Left lung (tissue), 10 donors: ENCODE results near the gene ZNF846. TPM values are rescaled to one million over a fixed set of nuclear protein-coding genes. Genes with fewer than 3 reads are reported as not detected.
"Not testable (repeated sequence)": the region's sequence is repeated elsewhere in the genome, so short reads cannot be mapped to it uniquely, and the experiment has no call there.

Experiments
- ATAC-seq: fragments of 200-7000 bp; cut with Tn5 transposase; one replicate; pipeline ENCODE4 v1.9.1; 2020; ENCODE audit warnings: moderate library complexity
- DNase-seq, 4 donors: peaks; one replicate each; pipeline ENCODE4 v3.0.0-alpha.2; 2013 to 2020
- H3K27ac ChIP-seq, 2 donors: fragments of 200-600 bp; sonication (generic) in 1 of 2; one replicate each; pipeline versions ENCODE4 v1.5.0 to v1.8.0; 2020 to 2021
- H3K27me3 ChIP-seq, 2 donors: fragments of 200-600 bp; sonication (generic) in 1 of 2; one replicate each; pipeline versions ENCODE4 v1.5.0 to v1.8.0; 2020 to 2021
- H3K36me3 ChIP-seq, 2 donors: fragments of 200-600 bp; sonication (generic) in 1 of 2; one replicate each; pipeline versions ENCODE4 v1.5.0 to v1.8.0; 2020 to 2021
- H3K4me1 ChIP-seq, 2 donors: fragments of 200-600 bp; one replicate each; pipeline ENCODE4 v1.8.0; 2021
- H3K4me3 ChIP-seq, 2 donors: fragments of 200-600 bp; sonication (generic) in 1 of 2; one replicate each; pipeline versions ENCODE4 v1.5.0 to v1.8.0; 2020 to 2021; ENCODE audit warnings: mild to moderate bottlenecking in 1 of 2
- H3K9me3 ChIP-seq, 2 donors: fragments of 200-600 bp; sonication (generic) in 1 of 2; one replicate each; pipeline versions ENCODE4 v1.5.0 to v1.8.0; 2020 to 2021
- CTCF ChIP-seq, 2 donors: fragments of 200-600 bp; sonication (generic) in 1 of 2; IDR thresholded peaks; one replicate each; pipeline versions ENCODE4 v1.5.0 to v1.8.0; 2021; ENCODE audit warnings: antibody characterized with exemption in 2 of 2
- intact Hi-C, 2 donors: fragments of 100-400 bp; cut with DNase I; formaldehyde crosslinking; loops; one replicate each; pipeline versions ENCODE4 v1.11.2 to v1.14.2; 2022
- polyA plus RNA-seq, 6 donors: library from polyadenylated mRNA; unstranded; fragments of 120-200 nt; gene quantifications; one replicate each; pipeline ENCODE4 v1.2.1, GENCODE V29; 2013; ENCODE audit not compliant: insufficient read length in 6 of 6
- total RNA-seq, 2 donors: library from RNA; stranded (reverse); fragmentation: NEBNext Ultra II Directional; extraction: Animal tissue kit (Norgen Biotek cat#: 25700); gene quantifications; one replicate each; pipeline ENCODE4 v1.2.1, GENCODE V29; 2021
- donor health status: DM: no; HTN: yes; CAD: no.
- donor health status: DM: no; HTN: no; CAD: no.

ZNF846 gene
- total and polyA plus RNA-seq, 8 donors = 13.2 to 46.2 (median 38.1) TPM

- peaks cover 0 to 10% of the 10 kb centered on the region in 2 donors for H3K9me3 ChIP-seq
- intact Hi-C loops = no loop called here
- ATAC-seq (no peak), DNase-seq (no peak)
- TF ChIP-seq CTCF (IDR thresholded peaks at IDR 0.05) = no peak
- no peaks in the 10 kb centered on the region for H3K27me3 ChIP-seq
- H3K27ac ChIP-seq = no peak overlapping the region
- no peak overlapping the region for H3K4me3 ChIP-seq
- no peaks in the 10 kb centered on the region for H3K4me1 ChIP-seq
- no peaks in the 10 kb centered on the region for H3K36me3 ChIP-seq
Measured at GRCh38 chr19:9741476-9742171, 26.9 kb downstream of the ZNF846 start.

- intact Hi-C loops = no loop called here
- Histone ChIP-seq H3K27ac (no peak overlapping the region), H3K4me1 (no peaks in the 10 kb centered on the region), H3K4me3 (no peak overlapping the region), H3K36me3 (no peaks in the 10 kb centered on the region), H3K9me3 (peaks cover 0 to 18% of the 10 kb centered on the region in 2 donors), H3K27me3 (no peaks in the 10 kb centered on the region)
- DNase-seq (no peak), ATAC-seq (no peak)
- TF ChIP-seq CTCF (IDR thresholded peaks at IDR 0.05) = no peak
Measured at GRCh38 chr19:9735986-9736385, 32.6 kb downstream of the ZNF846 start.

GRCh38 chr19:9730056-9730455, 38.5 kb downstream of the ZNF846 start:
- DNase-seq = peak in 1 of 4 donors; percentile 60
- ATAC-seq = not testable (repeated sequence)

GRCh38 chr19:9729162-9729561, 39.4 kb downstream of the ZNF846 start:
- Histone ChIP-seq H3K4me1 (no peaks in the 10 kb centered on the region), H3K27me3 (no peaks in the 10 kb centered on the region), H3K9me3 (peaks cover 0 to 7% of the 10 kb centered on the region in 2 donors), H3K4me3 (no peak overlapping the region), H3K27ac (no peak overlapping the region), H3K36me3 (no peaks in the 10 kb centered on the region)
- TF ChIP-seq CTCF (IDR thresholded peaks at IDR 0.05) = no peak
- DNase-seq = no peak
- intact Hi-C loops = no loop called here
- no peak for ATAC-seq

More at GRCh38 chr19:9730056-9730455, 38.5 kb downstream of the ZNF846 start:
- intact Hi-C loops, H3K36me3 ChIP-seq, H3K9me3 ChIP-seq, H3K27me3 ChIP-seq, H3K4me3 ChIP-seq, H3K4me1 ChIP-seq, H3K27ac ChIP-seq: not testable (repeated sequence)

- H3K27me3 ChIP-seq = no peaks in the 10 kb centered on the region
- DNase-seq = no peak
- intact Hi-C loops = no loop called here
- no peak overlapping the region for H3K27ac ChIP-seq
- H3K9me3 ChIP-seq = peaks cover 0 to 13% of the 10 kb centered on the region in 2 donors
- H3K4me3 ChIP-seq = no peak overlapping the region
- H3K4me1 ChIP-seq = no peaks in the 10 kb centered on the region
- no peaks in the 10 kb centered on the region for H3K36me3 ChIP-seq
- ATAC-seq = no peak
- no peak for TF ChIP-seq CTCF (IDR thresholded peaks at IDR 0.05)
Measured at GRCh38 chr19:9727644-9728043, 40.9 kb downstream of the ZNF846 start.

GRCh38 chr19:9725508-9726201, 42.9 kb downstream of the ZNF846 start:
- H3K27me3 ChIP-seq, H3K4me3 ChIP-seq, H3K36me3 ChIP-seq, intact Hi-C loops, H3K4me1 ChIP-seq, H3K27ac ChIP-seq: not testable (repeated sequence)
- peak; percentile 75 for ATAC-seq
- H3K9me3 ChIP-seq = peaks cover 0 to 13% of the 10 kb centered on the region in 2 donors
- DNase-seq = peak in 2 of 4 donors; percentile 14 to 38
